HG03565 (cell line): ENCODE measurements around the gene BUD23.
"Not testable (repeated sequence)": the region's sequence is repeated elsewhere in the genome, so short reads cannot be mapped to it uniquely, and the experiment has no call there.

ENCODE experiments used
- ATAC-seq: cut with Tn5 transposase; IDR thresholded peaks from one replicate; pipeline ENCODE4 v1.9.1; 2021; ENCODE audit warnings: mild to moderate bottlenecking, moderate library complexity; ENCODE audit not compliant: unreplicated experiment

BUD23 gene

GRCh38 chr7:73668103-73668885, 15.1 kb upstream of the BUD23 start:
- no peak for ATAC-seq

DNA sequence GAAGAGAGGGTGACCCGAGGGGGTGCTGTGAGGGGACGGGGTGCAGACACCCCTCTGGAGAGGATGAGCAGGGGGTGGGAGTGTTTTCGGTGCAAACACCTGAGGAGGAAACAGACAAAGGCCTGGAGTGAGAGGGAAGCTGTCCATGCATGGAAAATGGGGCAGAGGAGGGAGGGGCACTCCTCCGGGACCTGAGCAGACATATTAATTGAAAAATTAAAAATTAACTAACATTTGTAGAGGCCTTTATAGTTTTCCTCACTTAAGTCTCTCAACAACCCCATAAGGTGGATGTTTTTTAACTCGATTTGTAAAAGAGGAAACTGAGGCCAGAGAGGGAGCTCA, 14.5 kb upstream of the BUD23 start:
- no peak for ATAC-seq

DNA sequence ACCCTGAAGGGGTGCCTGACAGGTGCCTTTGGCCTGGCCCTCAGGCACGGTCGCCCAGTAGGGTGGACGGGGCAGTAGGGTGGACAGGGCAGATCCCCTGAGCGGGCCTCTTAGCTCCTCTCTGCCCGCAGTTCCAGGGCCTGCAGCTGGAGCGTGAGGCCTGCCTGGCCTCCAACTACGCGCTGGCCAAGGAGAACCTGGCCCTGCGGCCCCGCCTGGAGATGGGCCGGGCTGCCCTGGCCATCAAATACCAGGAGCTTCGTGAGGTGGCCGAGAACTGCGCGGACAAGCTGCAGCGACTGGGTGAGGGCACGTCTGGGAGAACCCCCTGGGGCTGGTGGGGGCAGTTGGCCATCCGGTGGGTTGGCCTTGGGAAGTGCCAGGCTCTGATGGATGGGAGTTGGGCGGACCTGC, 14.1 kb upstream of the BUD23 start:
- ATAC-seq = no peak

- no peak for ATAC-seq
These were observed 13.5 kb upstream of the BUD23 start for GRCh38 chr7:73669858-73670385.

DNA sequence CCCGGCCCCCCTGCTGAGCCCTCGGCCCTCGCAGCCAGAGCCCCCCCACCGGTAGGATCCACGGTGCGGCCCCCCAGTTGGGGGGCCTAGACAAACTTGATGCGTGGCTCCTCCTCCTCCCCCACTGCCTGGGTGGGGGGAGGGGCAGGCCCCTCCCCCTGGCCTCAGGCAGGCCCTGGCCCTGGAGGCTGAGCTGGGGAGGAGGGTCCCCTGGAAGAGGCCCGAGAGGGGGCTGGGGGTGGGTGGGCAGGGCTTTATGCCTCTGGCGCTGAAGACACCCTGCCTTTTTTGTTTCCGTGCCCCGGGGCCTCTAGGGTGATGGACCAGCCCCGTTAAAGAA, 12.1 kb upstream of the BUD23 start:
- ATAC-seq = no peak

DNA sequence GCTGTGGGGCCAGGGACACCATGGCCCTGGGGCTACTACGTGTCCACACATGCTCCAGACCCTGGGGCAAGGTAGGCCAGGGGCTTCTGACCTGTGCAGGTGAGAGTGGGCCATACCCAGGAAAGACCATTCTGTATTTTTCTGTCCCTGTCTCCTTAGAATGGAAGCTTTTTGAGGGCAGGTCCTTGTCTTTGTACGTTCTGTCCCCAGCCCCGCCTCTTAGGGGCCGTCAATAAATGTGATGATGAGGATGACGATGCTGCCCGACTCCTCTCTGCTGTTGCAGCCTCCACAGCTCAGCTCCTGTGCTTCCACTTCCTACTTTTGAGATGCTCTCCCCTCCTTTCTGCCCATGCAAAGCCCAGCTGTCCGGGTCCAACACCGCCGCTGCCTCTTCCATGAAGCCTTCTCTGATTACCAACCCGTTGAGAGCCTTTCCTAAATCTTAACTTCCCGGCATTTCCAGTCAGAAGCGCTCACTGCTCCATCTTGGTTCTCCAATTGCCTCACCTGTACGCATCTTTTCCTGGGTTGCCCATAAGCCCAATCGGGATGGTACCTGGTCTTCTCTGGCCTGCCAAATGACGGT, 11.4 kb upstream of the BUD23 start:
- ATAC-seq = no peak

DNA sequence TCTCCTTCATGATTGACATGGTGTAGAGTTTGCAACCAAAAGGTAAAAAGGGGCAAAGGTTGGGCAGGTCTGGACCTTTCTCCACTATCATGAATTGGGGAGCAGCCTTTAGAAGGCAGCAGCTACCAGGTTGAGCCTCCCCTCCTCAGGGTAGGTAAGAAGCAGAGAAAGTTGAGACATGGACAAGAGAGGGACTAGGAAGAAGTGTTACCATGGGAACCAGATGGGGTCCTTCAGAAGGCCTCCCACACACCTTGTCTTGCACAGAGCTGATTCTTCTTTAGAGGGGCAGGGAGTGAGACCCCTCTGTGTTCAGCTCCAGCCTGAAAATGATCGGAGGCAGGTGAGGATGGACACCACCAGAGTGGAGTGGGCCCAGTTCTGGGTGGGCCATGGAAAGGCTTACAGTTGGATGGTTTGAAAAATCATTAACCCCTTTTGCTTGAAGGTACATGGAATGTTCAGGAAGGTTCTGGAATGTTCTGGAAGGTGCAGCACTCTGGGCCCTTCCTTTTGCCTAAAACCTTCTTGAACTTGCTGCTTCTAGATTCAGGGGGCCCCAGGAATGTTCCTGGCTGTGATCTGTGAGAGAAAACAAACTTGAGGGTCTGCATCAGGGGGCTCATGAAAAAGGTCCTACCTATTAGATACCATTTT, 8.8 kb upstream of the BUD23 start:
- no peak for ATAC-seq

- ATAC-seq = not testable (repeated sequence)
These were observed 7.3 kb upstream of the BUD23 start for GRCh38 chr7:73676062-73676461.

DNA sequence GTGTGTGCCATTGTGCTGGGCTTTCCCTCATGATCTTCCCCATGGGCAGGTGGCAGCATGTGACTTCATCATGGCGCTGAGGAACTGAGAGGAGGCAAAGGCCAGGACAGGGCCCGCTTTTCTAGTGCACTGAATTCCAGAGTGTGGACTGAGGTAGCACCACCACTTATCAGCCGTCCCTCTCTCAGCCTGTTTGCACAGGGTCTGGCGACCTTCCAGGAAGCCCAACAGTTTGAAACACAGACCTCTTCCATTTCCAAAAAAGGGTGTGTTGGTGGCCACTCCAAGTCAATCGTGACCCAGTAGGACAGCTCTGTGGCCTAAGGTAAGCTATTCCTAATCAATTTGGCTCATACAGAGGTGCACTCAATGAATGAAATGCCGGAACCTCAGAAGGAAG, 4.5 kb upstream of the BUD23 start:
- no peak for ATAC-seq

DNA sequence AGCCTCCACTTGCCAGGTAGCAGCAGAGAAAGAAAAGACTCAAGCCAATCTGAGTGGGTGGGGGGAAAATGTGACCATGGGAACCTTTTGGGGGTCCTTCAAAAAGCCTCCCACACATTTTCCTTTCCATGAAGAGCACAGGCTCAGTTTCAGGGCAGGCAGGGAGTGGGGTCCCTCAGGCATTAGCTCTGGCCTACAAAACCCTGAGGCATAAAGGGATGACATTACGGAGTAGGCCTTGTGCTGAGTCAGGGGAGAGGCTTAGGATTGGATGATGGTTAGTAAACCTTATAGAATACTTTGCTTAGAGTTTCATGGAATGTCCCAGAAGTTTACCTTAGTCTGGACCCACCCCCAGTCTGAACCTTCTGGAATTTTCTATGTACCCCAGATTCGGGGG, 3.7 kb upstream of the BUD23 start:
- no peak for ATAC-seq

- no peak for ATAC-seq
These were observed 2.9 kb upstream of the BUD23 start for GRCh38 chr7:73680501-73680900.

GRCh38 chr7:73681031-73681430, 2.4 kb upstream of the BUD23 start:
- ATAC-seq = no peak

- ATAC-seq = no peak
These were observed 697 bp upstream of the BUD23 start for GRCh38 chr7:73682745-73683055.

DNA sequence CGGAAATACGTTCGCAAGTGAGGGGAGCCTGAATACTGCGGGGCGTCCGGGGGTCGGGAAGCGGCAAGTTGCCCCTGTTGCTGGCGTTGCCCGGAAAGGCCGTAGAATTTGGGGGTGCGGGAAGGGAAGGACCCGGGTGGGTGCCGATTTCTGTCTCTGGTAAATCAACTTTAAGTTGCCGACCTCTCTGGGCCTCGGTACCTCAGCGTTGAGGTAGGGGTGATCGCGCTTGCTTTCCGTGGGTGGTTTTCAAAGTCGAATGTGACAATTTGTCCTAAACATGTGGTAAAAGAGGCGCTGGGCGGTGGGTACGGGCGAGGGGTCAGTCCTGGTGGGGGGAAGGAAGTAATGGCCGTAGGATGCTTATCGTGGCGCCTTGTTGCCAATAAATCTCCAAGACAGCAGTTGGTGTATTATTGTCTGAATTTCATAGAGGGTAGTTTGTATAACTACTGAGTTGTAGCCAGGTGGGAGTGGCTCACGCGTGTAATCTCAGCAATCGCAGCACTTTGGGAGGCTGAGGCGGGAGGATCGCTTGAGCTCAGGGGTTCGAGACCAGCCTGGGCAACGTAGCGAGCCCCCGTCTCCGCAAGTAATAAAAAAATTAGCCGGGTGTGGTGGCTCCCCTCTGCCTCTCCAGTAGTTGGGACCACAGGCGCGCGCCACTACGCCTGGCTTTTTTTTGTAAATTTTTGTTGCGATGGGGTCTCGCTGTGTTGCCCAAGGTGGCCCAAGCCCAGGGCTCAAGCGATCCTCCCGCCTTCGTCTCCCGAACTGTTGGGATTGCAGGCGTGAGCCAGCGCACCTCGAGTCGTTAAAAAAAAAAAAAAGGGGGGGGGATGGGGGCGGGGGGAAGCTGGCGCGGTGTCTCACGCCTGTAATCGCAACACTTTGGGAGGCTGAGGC, 644 bp downstream of the BUD23 start:
- ATAC-seq = no peak

- ATAC-seq = no peak
These were observed 1.9 kb downstream of the BUD23 start for GRCh38 chr7:73685311-73685710.

- no peak for ATAC-seq
These were observed 4.9 kb downstream of the BUD23 start for GRCh38 chr7:73688288-73688687.

- no peak for ATAC-seq
These were observed 7.2 kb downstream of the BUD23 start for GRCh38 chr7:73690646-73691045.

DNA sequence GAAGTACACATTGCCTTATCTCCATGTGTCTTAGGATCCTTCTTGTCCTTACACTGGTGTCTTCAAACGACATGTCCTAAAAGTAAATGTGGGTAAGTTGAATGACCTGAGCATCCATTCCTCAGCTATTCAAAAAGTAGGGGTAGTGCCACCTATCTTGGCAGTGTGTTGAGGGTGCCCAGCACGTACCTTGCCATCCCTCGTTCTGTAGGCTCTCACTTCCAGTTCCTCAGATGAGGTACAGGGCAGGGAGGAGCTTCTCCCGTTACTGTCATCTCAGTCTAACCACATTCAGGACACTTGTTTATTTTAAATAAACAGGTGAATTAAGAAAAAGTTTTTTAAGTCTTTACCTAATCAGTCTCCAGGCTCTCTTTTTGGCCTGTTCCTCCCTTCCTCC, 13.0 kb downstream of the BUD23 start:
- no peak for ATAC-seq

- no peak for ATAC-seq
These were observed 15.0 kb downstream of the BUD23 start for GRCh38 chr7:73698410-73698809.

GRCh38 chr7:73699370-73700068, 16.1 kb downstream of the BUD23 start:
- ATAC-seq = no peak

DNA sequence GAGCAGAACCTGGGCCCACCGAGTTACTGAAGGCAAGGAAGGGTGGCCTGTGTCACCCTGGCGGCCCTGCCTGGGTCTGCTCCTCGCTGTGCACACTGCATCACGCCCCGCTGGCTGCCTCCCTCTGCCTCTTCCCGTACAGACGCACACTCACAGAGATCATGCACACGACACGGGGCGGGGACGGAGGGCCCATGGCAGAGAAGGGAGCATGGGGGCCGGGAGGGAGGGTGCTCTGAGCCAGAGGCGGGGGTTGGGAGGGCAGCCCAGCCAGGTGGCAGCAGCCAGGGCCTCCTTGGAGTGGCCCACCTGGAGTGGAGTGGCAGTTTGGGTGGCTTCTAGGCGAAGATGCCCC, 16.6 kb downstream of the BUD23 start:
- ATAC-seq = no peak
